Measurements from ENCODE around the gene TMEM258. TPM values are rescaled to one million over a fixed set of nuclear protein-coding genes. Genes with fewer than 3 reads are reported as not detected.

The TMEM258 gene
- total RNA-seq, 1 experiment from 2014 or later, result 201 TPM

- no peak overlapping the region for H2AK5ac ChIP-seq (ENCODE audit: insufficient read length, low read length)
- H3K27ac ChIP-seq (ENCODE audit: insufficient read length, low read depth, low read length), result no peak overlapping the region
- no peak overlapping the region for H2BK20ac ChIP-seq (ENCODE audit: low read depth, low read length, poor library complexity, severe bottlenecking)
- H2BK5ac ChIP-seq (ENCODE audit: insufficient read length, low read length), result no peak overlapping the region
- H3K14ac ChIP-seq (ENCODE audit: insufficient read depth, low read length), result no peak overlapping the region
- no peak overlapping the region for H3T11ph ChIP-seq (ENCODE audit: low read length)
- H3K36me3 Mint-ChIP-seq (ENCODE audit: insufficient read depth in 1 of 3, low read depth in 3 of 3), result peaks cover 3 to 9% (median 7%) of the 10 kb centered on the region in 3 experiments
- no peaks in the 10 kb centered on the region for H3K4me1 ChIP-seq (ENCODE audit: insufficient read depth, low read length)
- H3K27me3 ChIP-seq (ENCODE audit: insufficient read depth, low read length), result no peaks in the 10 kb centered on the region
- no peak overlapping the region for H4K91ac ChIP-seq (ENCODE audit: insufficient read length, low read depth, low read length)
- no peak overlapping the region for H3K4me2 ChIP-seq (ENCODE audit: insufficient read depth, insufficient read length, low read length)
- no peaks in the 10 kb centered on the region for H3K79me1 ChIP-seq (ENCODE audit: insufficient read depth, low read depth, low read length, poor library complexity, severe bottlenecking)
- no peak for TF ChIP-seq CTCF (conservative IDR thresholded peaks at IDR 0.05)
- no peak overlapping the region for H3K56ac ChIP-seq (ENCODE audit: insufficient read length, low read depth, low read length)
- no CpG with 5 or more reads among the region's 18 CpGs for WGBS (ENCODE audit: extremely low coverage, insufficient read length, low lambda C conversion rate)
- H3K79me2 ChIP-seq (ENCODE audit: insufficient read depth, low read length), result no peaks in the 10 kb centered on the region
- H3K18ac ChIP-seq (ENCODE audit: insufficient read length, low read depth, low read length), result no peak overlapping the region
- no peak overlapping the region for H2BK12ac ChIP-seq (ENCODE audit: insufficient read length, low read depth, low read length)
- no peak overlapping the region for H3K9ac ChIP-seq (ENCODE audit: extremely low read depth, insufficient read length, low read length)
- peaks cover 2% of the 10 kb centered on the region; the same call in 1 of the 2 replicates for H3K27me3 Mint-ChIP-seq (ENCODE audit: low read depth)
- no peak overlapping the region for H2AFZ ChIP-seq (ENCODE audit: low read length)
- no peaks in the 10 kb centered on the region for H3K9me3 ChIP-seq (ENCODE audit: control insufficient read depth, low read depth, low read length)
- no peak overlapping the region for H3K4me3 Mint-ChIP-seq
- H3K27ac Mint-ChIP-seq, result no peak overlapping the region
- peaks cover 23 to 33% of the 10 kb centered on the region in 2 experiments for H3K4me1 Mint-ChIP-seq
- H3K23me2 ChIP-seq (ENCODE audit: insufficient read length, low read depth, low read length, poor library complexity, severe bottlenecking), result no peaks in the 10 kb centered on the region
- no peak overlapping the region for H4K8ac ChIP-seq (replicated peaks; ENCODE audit: insufficient read length, low read depth, low read length)
- no peak overlapping the region for H2BK15ac ChIP-seq (ENCODE audit: low read depth, low read length)
- no peak for DNase-seq
- H3K4ac ChIP-seq (ENCODE audit: low read depth, low read length), result no peak overlapping the region
- H3K23ac ChIP-seq (ENCODE audit: insufficient read length, low read depth, low read length), result no peak overlapping the region
- H3K9me3 Mint-ChIP-seq, result peaks cover 0 to 5% of the 10 kb centered on the region in 2 experiments; a peak in 2 of 5 replicates
- no peak overlapping the region for H2BK120ac ChIP-seq (ENCODE audit: low read depth, low read length, poor library complexity, severe bottlenecking)
- H4K5ac ChIP-seq (ENCODE audit: insufficient read length, low read depth, low read length), result no peak overlapping the region
- no peaks in the 10 kb centered on the region for H4K20me1 ChIP-seq (ENCODE audit: control insufficient read depth, insufficient read depth, insufficient read length)
Measured at GRCh38 chr11:61773809-61774208, 18.6 kb downstream of the TMEM258 start.
